H1 (cell line): Measurements from ENCODE around the gene SHMT2. TPM values are rescaled to one million over a fixed set of nuclear protein-coding genes. Genes with fewer than 3 reads are reported as not detected.

Source experiments
- CTCF ChIA-PET: fragments of 300-600 bp; sonication (Branson Sonifier 250); formaldehyde crosslinking; loops from one replicate; lab custom pipeline; 2021; ENCODE audit not compliant: partially characterized antibody; lab: Charles Lee
- POLR2A ChIA-PET: fragments of 300-600 bp; sonication (Branson Sonifier 250); formaldehyde crosslinking; loops from one replicate; lab custom pipeline; 2021; ENCODE audit warnings: inconsistent platforms; ENCODE audit not compliant: partially characterized antibody; lab: Charles Lee
- DNase-seq, 2 experiments: peaks; one replicate each; pipeline versions ENCODE4 v3.0.0 to v3.0.0-alpha.2; 2010 to 2022; ENCODE audit warnings: low spot score in 2 of 2, low read depth in 1 of 2, mixed read lengths in 1 of 2
- FAIRE-seq: peaks from 2 replicates; lab custom pipeline; 2011; peaks lifted over from hg19 to GRCh38; lab: Jason Lieb, UNC
- H2AFZ ChIP-seq: 2 replicates; pipeline ENCODE4 v1.8.1; 2012; ENCODE audit warnings: low read length, inconsistent platforms
- H2AK5ac ChIP-seq: 2 replicates; pipeline ENCODE4 v1.6.1; 2013; ENCODE audit warnings: low read depth, low read length
- H2BK120ac ChIP-seq: replicated peaks from 2 replicates; pipeline ENCODE3; 2013; ENCODE audit warnings: low read depth, low read length, inconsistent platforms
- H2BK12ac ChIP-seq: 2 replicates; pipeline ENCODE4 v1.6.1; 2013; ENCODE audit warnings: low read depth, low read length
- H2BK15ac ChIP-seq: 2 replicates; pipeline ENCODE4 v1.6.1; 2013; ENCODE audit warnings: low read length
- H2BK20ac ChIP-seq: 2 replicates; pipeline ENCODE4 v1.6.1; 2013; ENCODE audit warnings: low read length
- H2BK5ac ChIP-seq: 2 replicates; pipeline ENCODE4 v1.6.1; 2013; ENCODE audit warnings: low read depth, low read length
- H3K14ac ChIP-seq: 2 replicates; pipeline ENCODE4 v1.6.1; 2013; ENCODE audit warnings: inconsistent platforms; ENCODE audit not compliant: insufficient read length
- H3K18ac ChIP-seq: 2 replicates; pipeline ENCODE4 v1.6.1; 2013; ENCODE audit warnings: low read length; ENCODE audit errors: extremely low read depth
- H3K23ac ChIP-seq: 2 replicates; pipeline ENCODE4 v1.6.1; 2013; ENCODE audit warnings: inconsistent platforms; ENCODE audit not compliant: insufficient read length
- H3K23me2 ChIP-seq: 2 replicates; pipeline ENCODE4 v1.6.1; 2013; ENCODE audit warnings: low read depth, low read length
- H3K27ac ChIP-seq: 2 replicates; pipeline ENCODE4 v1.6.1; 2011; ENCODE audit warnings: low read depth, low read length, inconsistent platforms
- H3K27me3 ChIP-seq, 4 experiments: replicated peaks in 1 of 4; 1 replicate in 1 of 4; 2 replicates in 3 of 4; pipeline versions ENCODE4 v1.6.1 to v1.8.1; 2011 to 2013; ENCODE audit warnings: low read length in 3 of 4, mild to moderate bottlenecking in 3 of 4, inconsistent platforms in 2 of 4, mixed read lengths in 2 of 4, moderate library complexity in 1 of 4; ENCODE audit not compliant: control insufficient read depth in 3 of 4, insufficient read depth in 3 of 4; ENCODE audit errors: extremely low read depth in 1 of 4
- H3K36me3 ChIP-seq, 4 experiments: 2 replicates each; pipeline versions ENCODE4 v1.6.1 to v1.8.1; 2011 to 2013; ENCODE audit warnings: mild to moderate bottlenecking in 4 of 4, low read length in 3 of 4, moderate library complexity in 2 of 4, control low read depth in 1 of 4, inconsistent platforms in 1 of 4; ENCODE audit not compliant: insufficient read depth in 4 of 4, control insufficient read depth in 2 of 4
- H3K4ac ChIP-seq: replicated peaks from 2 replicates; pipeline ENCODE3; 2013; ENCODE audit warnings: low read length, low read depth, mixed read lengths, inconsistent platforms; ENCODE audit not compliant: insufficient read length
- H3K4me1 ChIP-seq, 4 experiments: replicated peaks in 1 of 4; 1 replicate in 1 of 4; 2 replicates in 3 of 4; pipeline versions ENCODE4 v1.6.1 to v1.8.1; 2011 to 2013; ENCODE audit warnings: low read length in 3 of 4, inconsistent platforms in 2 of 4, mixed read lengths in 1 of 4; ENCODE audit not compliant: insufficient read depth in 4 of 4, control insufficient read depth in 3 of 4
- H3K4me2 ChIP-seq, 2 experiments: 2 replicates each; pipeline versions ENCODE4 v1.6.1 to v1.8.1; 2011 to 2013; ENCODE audit warnings: low read depth in 2 of 2, low read length in 2 of 2, control low read depth in 1 of 2, inconsistent platforms in 1 of 2, mild to moderate bottlenecking in 1 of 2; ENCODE audit not compliant: insufficient read depth in 1 of 2
- H3K4me3 ChIP-seq, 4 experiments: fragments of 200-600, 300-600 bp in 1 of 4; sonication (generic), shearing (Covaris generic), sonication (Bioruptor Twin) in 1 of 4; 2 replicates each; pipeline versions ENCODE4 v1.5.1 to v1.8.1; 2011 to 2016; ENCODE audit warnings: low read length in 4 of 4, low read depth in 3 of 4, control low read depth in 2 of 4, inconsistent platforms in 2 of 4, mild to moderate bottlenecking in 2 of 4, mixed read lengths in 1 of 4, moderate library complexity in 1 of 4; ENCODE audit not compliant: insufficient read depth in 2 of 4; ENCODE audit errors: extremely low read depth in 1 of 4
- H3K56ac ChIP-seq: replicated peaks from 2 replicates; pipeline ENCODE3; 2013; ENCODE audit warnings: low read depth, mild to moderate bottlenecking, mixed read lengths, low read length, inconsistent platforms; ENCODE audit not compliant: insufficient read length
- H3K79me1 ChIP-seq: 2 replicates; pipeline ENCODE4 v1.6.1; 2013; ENCODE audit warnings: low read depth, low read length, control low read depth
- H3K79me2 ChIP-seq, 2 experiments: 2 replicates each; pipeline versions ENCODE4 v1.6.1 to v1.8.1; 2012 to 2013; ENCODE audit warnings: low read length in 2 of 2, mild to moderate bottlenecking in 2 of 2, inconsistent platforms in 1 of 2; ENCODE audit not compliant: insufficient read depth in 2 of 2, control insufficient read depth in 1 of 2
- H3K9ac ChIP-seq, 4 experiments: replicated peaks in 1 of 4; 1 replicate in 1 of 4; 2 replicates in 3 of 4; pipeline versions ENCODE4 v1.6.1 to v1.8.1; 2011 to 2013; ENCODE audit warnings: low read depth in 3 of 4, low read length in 3 of 4, control low read depth in 2 of 4, mild to moderate bottlenecking in 2 of 4, moderate library complexity in 2 of 4, inconsistent platforms in 1 of 4; ENCODE audit errors: extremely low read depth in 1 of 4
- H3K9me3 ChIP-seq, 2 experiments: 2 replicates each; pipeline versions ENCODE4 v1.6.1 to v1.8.1; 2012 to 2013; ENCODE audit warnings: mild to moderate bottlenecking in 2 of 2, moderate library complexity in 2 of 2, control low read depth in 1 of 2, inconsistent platforms in 1 of 2, low read depth in 1 of 2, low read length in 1 of 2, mixed read lengths in 1 of 2; ENCODE audit not compliant: insufficient read depth in 2 of 2
- H4K20me1 ChIP-seq, 2 experiments: replicated peaks in 1 of 2; 2 replicates each; pipeline versions ENCODE3 to v1.8.1; 2011 to 2013; ENCODE audit warnings: inconsistent platforms in 2 of 2, low read length in 2 of 2, mild to moderate bottlenecking in 1 of 2; ENCODE audit not compliant: insufficient read depth in 2 of 2, control insufficient read depth in 1 of 2
- H4K5ac ChIP-seq: 2 replicates; pipeline ENCODE4 v1.6.1; 2013; ENCODE audit warnings: low read length, low read depth, mixed read lengths, inconsistent platforms; ENCODE audit not compliant: insufficient read length
- H4K8ac ChIP-seq: 2 replicates; pipeline ENCODE4 v1.8.0; 2013; ENCODE audit warnings: mild to moderate bottlenecking, moderate library complexity, low read length, inconsistent platforms; ENCODE audit not compliant: insufficient read depth; ENCODE audit errors: extremely low read depth
- H4K91ac ChIP-seq: replicated peaks from 2 replicates; pipeline ENCODE3; 2013; ENCODE audit warnings: low read length, mixed read lengths, inconsistent platforms; ENCODE audit not compliant: insufficient read length
- BACH1 ChIP-seq: IDR thresholded peaks from 2 replicates; pipeline ENCODE4 v1.6.1; 2012; ENCODE audit warnings: low read length, improper control_type of control experiment
- WGBS, 2 experiments: shearing (Covaris generic) in 1 of 2; methylation state at CpG; one replicate each; pipeline versions ENCODE4 v1.1.6 to v1.1.7; 2013 to 2015; ENCODE audit warnings: low lambda C conversion rate in 2 of 2, mixed read lengths in 2 of 2, inconsistent platforms in 1 of 2, low coverage in 1 of 2, missing lambda C conversion rate in 1 of 2; ENCODE audit not compliant: insufficient replicate concordance in 2 of 2, insufficient coverage in 1 of 2, insufficient read length in 1 of 2; ENCODE audit errors: extremely low coverage in 1 of 2, missing lambda C conversion rate in 1 of 2; 5-methylcytosine and 5-hydroxymethylcytosine counted together
- polyA plus RNA-seq, 7 experiments: library from polyadenylated mRNA; depleted of rRNA in 3 of 7; stranded (reverse) in 5 of 7; unstranded in 2 of 7; fragments of >200 nt in 5 of 7; fragments of 200-250 nt in 2 of 7; gene quantifications; 1 replicate in 5 of 7; 2 replicates in 1 of 7; 4 replicates in 1 of 7; pipeline versions ENCODE4 v1.2.1 to v1.2.3, GENCODE V29; 2011 to 2013; ENCODE audit warnings: missing spikeins in 2 of 7, mixed read lengths in 2 of 7
- total RNA-seq: library from RNA; stranded (reverse); fragmentation: NEBNext Ultra II Directional; extraction: Animal tissue kit (Norgen Biotek cat#: 25700); gene quantifications from 2 replicates; pipeline ENCODE4 v1.2.1, GENCODE V29; 2021

Gene SHMT2
- total and polyA plus RNA-seq, 2 of the 8 experiments (the other 6 are each of a cell fraction or from before 2014, with no cell fraction given), result 274 to 520 TPM

DNA sequence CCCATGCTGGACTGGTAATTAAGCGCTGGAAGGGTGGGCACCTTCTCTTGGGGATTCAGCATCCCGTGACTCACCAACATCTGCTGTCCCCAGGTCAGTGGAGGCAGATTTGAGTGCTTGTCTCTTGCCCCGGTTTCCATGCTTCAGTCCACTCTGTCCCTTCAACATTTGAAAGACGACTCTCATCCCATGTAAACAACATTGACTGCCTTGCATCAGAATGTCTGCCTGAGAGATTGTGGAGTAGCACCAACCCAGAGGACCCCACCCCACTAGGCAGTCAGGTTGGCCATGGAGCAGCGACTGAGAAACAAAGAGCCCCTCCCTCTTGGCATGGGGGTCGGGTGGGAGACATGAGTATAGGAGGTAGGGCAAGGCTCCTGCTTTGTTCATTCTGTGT, 26.4 kb downstream of the SHMT2 start:
- TF ChIP-seq BACH1, result no peak
- H2AFZ ChIP-seq, result no peak overlapping the region
- no peak overlapping the region; a peak in 1 of 7 replicates for H3K9ac ChIP-seq
- H2BK120ac ChIP-seq, result no peak overlapping the region
- DNase-seq, result no peak
- 94% methylated on average over 6 of the region's 6 CpGs; no CpG with 5 or more reads in 1 of the 2 experiments for WGBS, 2 experiments
- ChIA-PET POLR2A (interaction anchor here (1.5 to 2.1 kb wide), 2 partner anchors 19 to 200 kb away, joined by 4 to 7 read pairs; partner anchors contain the start of gene INHBE), CTCF (interaction anchor here (0.9 to 2.4 kb wide), 5 partner anchors 9 to 197 kb away, joined by 3 to 9 read pairs (median 3); no protein-coding TSS in a partner anchor)
- no peak overlapping the region for H3K4me2 ChIP-seq
- H3K23ac ChIP-seq, result no peak overlapping the region
- no peak overlapping the region for H3K14ac ChIP-seq
- no peaks in the 10 kb centered on the region for H3K27me3 ChIP-seq
- peaks cover 2 to 14% (median 6%) of the 10 kb centered on the region in 4 experiments; a peak in 5 of 8 replicates for H3K36me3 ChIP-seq
- H3K79me1 ChIP-seq, result no peaks in the 10 kb centered on the region
- H4K8ac ChIP-seq, result no peak overlapping the region
- FAIRE-seq, result no peak
- no peak overlapping the region for H3K27ac ChIP-seq
- no peaks in the 10 kb centered on the region for H3K23me2 ChIP-seq
- H3K9me3 ChIP-seq, result no peaks in the 10 kb centered on the region
- H2AK5ac ChIP-seq, result no peak overlapping the region
- H3K4me3 ChIP-seq, result no peak overlapping the region
- H4K20me1 ChIP-seq, result peaks cover 0 to 2% of the 10 kb centered on the region in 2 experiments
- H3K4me1 ChIP-seq, result peaks cover 0 to 5% (median 2%) of the 10 kb centered on the region in 4 experiments; a peak in 5 of 7 replicates
- no peak overlapping the region for H3K4ac ChIP-seq
- H2BK5ac ChIP-seq, result no peak overlapping the region
- no peak overlapping the region for H2BK12ac ChIP-seq
- no peak overlapping the region for H4K5ac ChIP-seq
- H2BK15ac ChIP-seq, result no peak overlapping the region
- H3K56ac ChIP-seq, result no peak overlapping the region
- no peak overlapping the region for H4K91ac ChIP-seq
- no peaks in the 10 kb centered on the region for H3K79me2 ChIP-seq
- no peak overlapping the region for H2BK20ac ChIP-seq
- no peak overlapping the region for H3K18ac ChIP-seq
